ENCODE measurements around the gene ASPHD1.
"Not testable (repeated sequence)": the region's sequence is repeated elsewhere in the genome, so short reads cannot be mapped to it uniquely, and the experiment has no call there.

The ASPHD1 gene, protein sequence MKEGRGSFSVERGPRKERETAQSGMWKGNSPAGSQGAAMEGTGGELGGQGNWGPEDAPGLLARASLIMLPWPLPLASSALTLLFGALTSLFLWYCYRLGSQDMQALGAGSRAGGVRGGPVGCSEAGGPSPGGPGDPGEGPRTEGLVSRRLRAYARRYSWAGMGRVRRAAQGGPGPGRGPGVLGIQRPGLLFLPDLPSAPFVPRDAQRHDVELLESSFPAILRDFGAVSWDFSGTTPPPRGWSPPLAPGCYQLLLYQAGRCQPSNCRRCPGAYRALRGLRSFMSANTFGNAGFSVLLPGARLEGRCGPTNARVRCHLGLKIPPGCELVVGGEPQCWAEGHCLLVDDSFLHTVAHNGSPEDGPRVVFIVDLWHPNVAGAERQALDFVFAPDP

GRCh38 chr16:29900102-29900887 is at the start of gene ASPHD1:
Gene ASPHD1, plus strand, starts transcription at chr16:29900488. Its CDS starts 484 bp downstream, at chr16:29900972.
- peak; percentile 81 to 91 for ATAC-seq

DNA sequence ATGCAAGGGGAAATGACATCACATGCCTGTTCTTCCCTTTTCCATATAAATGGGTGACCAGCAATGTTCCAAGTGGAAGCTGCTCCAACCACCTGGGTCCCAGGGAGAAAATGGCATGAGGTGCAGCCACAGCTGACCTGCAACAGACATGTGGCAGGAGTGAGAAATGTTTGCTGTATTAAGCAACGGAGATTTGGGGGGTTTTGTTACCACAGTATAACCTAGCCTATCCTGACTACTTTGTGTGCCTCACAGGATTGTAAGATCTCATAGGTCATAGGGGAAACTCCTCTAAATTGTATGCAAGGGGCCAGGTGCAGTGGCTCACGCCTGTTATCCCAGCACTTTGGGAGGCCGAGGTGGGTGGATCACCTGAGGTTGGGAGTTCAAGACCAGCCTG is 49.3 kb upstream of the ASPHD1 start:
- ATAC-seq: no peak

DNA sequence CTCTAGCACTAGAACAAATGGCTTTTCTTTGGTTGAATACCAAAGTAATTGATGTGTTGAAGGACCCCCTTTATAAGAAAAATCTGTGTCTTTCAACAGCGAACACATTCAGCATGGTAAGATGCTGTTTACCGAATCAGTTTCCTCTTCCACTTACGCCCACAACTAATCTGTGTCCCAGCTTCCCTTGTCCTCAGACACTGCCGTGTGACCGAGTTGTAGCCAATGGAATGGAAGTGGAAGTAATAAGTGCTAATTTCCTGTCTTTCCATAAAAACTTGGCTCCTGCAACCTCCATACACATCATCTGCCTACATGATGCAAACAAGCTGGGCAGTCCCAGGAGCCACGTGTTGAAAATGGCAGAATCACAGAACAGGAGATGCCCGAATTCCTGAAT is 47.6 kb upstream of the ASPHD1 start:
- ATAC-seq: no peak

GRCh38 chr16:29854520-29855100 is 45.7 kb upstream of the ASPHD1 start:
- ATAC-seq: peak in 1 of 2 donors; percentile 7

DNA sequence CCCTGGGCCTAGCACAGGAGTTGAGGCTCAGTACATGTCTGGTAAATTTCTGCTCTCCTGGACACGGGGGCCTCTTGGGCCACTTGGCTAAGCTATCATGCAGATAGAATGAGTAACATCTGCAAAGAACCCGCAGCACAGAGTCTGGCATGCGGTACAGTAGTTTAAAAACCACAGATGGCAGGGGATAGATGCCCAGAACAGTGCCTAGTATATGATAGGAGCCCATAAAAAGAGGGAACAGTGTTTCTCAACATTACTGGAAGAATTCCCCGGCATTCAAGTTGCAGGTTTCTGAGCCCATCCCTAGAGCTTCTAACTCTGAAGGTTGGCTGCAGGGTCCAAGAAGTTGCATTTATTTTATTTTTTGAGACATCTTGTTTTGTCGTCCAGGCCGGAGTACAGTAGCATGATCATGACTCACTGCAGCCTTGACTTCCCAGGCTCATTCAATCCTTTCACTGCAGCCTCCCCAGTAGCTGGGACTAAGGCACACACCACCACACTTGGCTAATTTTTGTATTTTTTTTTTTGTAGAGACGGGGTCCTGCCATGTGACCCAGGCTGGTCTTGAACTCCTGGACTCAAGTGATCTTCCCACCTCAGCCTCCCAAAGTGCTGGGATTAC is 43.0 kb upstream of the ASPHD1 start:
- no peak for ATAC-seq

DNA sequence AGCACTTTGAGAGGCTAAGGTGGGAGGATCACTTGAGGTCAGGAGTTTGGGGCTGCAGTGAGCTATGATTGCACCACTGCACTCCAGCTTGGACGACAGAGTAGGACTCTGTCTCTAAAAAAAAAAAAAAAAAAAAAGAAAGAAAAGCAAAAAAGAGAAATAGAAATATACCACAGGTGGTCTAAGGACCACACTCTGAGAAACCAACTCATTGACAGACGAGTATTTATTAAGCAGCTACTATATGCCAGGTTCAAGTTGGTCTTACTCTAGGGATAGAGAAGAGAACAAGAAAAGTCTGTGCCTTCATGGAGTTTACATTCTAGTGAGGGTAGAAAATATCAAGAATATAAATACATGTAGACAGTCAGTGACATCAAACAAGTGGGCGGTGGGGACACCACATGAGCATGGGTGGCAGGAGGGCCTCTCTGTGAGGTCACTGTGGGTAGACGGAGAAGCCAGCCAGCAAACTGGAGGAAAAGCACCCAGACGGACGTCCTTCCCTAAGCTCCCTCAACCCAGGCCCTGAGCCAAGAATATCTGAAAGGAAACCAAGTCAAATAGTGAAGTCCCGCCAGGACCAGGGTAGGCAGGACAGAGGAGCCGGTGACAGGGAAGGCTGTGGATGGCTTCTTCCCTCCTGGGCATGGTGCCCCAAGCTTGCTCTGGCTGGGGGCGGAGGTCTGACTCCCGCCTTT is 42.0 kb upstream of the ASPHD1 start:
- ATAC-seq: no peak

DNA sequence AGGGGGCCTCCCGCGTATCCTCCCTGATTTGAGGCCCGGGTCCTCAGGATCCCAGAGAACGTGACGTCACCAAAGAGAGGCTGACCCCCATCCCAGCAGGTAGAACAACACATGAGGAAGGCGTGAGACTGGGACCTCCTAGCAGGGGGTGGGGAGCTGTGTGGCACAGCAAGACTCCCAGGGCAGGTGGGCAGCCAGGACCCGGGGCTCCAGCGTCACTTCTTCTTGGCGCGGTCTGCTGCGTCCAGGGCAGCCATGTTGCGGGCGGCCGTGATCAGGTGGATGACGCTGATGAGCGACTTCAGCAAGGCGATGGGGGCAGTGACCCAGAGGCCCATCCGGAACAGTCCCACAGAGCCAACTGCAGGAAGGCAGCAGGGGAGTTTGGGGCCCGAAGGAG is 41.3 kb upstream of the ASPHD1 start:
- no peak for ATAC-seq

GRCh38 chr16:29860218-29860617 is 40.1 kb upstream of the ASPHD1 start:
- no peak for ATAC-seq

- no peak for ATAC-seq
These were observed 37.9 kb upstream of the ASPHD1 start for GRCh38 chr16:29862383-29862883.

GRCh38 chr16:29862884-29863668 is 37.2 kb upstream of the ASPHD1 start, which contains the start of gene CDIPT:
Gene CDIPT, minus strand, starts transcription at chr16:29863226. Its CDS starts 369 bp downstream, at chr16:29862857.
- ATAC-seq: peak; percentile 100

GRCh38 chr16:29863669-29863984 is 36.7 kb upstream of the ASPHD1 start:
- no peak for ATAC-seq

- ATAC-seq: no peak
These were observed 36.1 kb upstream of the ASPHD1 start for GRCh38 chr16:29864205-29864604.

DNA sequence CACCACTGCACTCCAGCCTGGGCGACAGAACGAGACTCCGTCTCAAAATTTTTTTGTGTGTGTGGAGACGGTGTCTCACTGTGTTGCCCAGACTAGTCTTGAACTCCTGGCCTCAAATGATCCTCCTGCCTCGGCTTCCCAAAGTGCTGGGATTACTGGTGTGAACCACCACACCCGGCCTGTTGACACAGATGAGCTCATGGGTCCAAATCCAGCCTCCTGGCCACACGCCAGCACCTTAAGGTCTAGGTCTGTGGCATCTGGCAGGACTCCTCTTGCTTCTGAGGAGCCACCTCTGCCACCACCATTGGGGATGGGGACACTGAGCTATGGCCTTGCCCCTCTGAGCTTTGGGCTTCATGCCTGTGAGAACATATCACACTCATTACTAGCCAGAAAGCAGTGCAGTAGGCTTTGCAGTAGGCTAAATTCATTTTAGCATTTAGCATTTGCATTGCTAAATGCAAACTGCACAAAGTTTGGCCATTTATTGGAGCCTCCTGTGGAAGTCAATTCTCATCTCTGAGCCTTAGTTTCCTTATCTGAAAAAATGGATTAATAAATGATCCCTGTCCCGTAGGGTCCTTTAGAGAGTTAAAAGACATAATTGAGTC is 31.8 kb upstream of the ASPHD1 start:
- ATAC-seq: no peak

GRCh38 chr16:29869067-29869466 is 31.2 kb upstream of the ASPHD1 start:
- not testable (repeated sequence) for ATAC-seq

DNA sequence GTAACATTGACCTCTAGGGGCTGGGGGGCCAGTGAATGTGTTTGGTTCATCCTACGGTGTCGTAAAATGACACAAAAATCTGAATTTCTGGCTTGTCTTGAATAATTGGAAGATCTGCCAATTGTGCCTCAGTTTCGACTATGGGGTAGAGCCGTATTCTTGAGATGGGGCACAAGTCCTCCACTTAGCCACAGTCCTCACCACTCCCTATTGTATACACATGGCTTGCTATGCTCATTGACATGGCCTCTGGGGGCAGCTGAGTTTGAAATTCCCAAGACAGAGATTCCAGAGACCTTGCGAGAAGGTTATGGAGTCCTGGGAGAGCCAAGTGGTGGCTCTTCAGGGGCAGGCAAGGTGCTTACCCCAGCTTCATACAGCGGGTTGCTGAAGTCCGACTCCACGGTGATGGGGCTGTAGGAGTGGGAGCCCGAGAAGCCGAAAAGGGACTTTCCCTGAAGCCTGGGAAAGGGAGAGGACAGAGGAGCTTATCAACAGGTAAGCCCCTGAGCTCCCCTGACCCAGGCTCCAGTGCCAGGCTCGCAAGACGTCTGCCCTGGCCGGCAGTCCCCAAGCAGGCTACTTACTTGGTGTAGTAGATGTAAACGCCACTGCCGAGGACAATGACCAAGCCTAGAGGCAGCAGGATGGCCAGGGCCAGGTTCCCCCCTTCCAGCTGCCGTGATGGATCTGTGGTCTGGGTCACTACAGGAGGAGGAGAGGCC is 28.3 kb upstream of the ASPHD1 start:
- ATAC-seq: no peak

DNA sequence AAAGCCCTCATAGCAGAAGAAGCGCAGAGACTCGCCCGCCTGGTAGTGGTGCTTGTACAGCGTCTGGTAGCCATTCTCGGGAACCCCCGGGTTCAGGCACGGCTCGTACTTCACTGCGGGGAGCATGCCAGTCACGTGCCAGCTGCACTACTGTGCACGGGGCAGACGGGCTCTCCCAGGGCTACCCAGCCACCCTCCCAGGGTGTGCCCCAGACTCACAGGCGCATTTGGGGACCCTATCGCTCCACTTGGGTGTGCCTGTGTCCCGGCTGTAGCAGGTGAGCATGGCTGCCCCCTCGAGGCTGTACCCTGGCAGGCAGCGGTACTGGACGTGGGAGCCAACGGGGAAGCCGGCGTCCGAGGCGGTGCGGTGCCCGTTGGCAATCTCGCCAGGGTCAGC is 27.0 kb upstream of the ASPHD1 start:
- no peak for ATAC-seq

- no peak for ATAC-seq
These were observed 25.1 kb upstream of the ASPHD1 start for GRCh38 chr16:29875206-29875605.

- no peak for ATAC-seq
These were observed 24.1 kb upstream of the ASPHD1 start for GRCh38 chr16:29876217-29876593.

GRCh38 chr16:29876594-29877249 is 23.6 kb upstream of the ASPHD1 start:
- peak in 1 of 2 donors; percentile 42 for ATAC-seq

Measured in activated CD4-positive, CD25-positive, alpha-beta regulatory T cell treated with anti-CD3 and anti-CD28 coated beads, Interleukin-2, amount 50 U/mL, for 24 hours (primary cell).